ENCODE results near the gene RASAL2.
"Not testable (repeated sequence)": the region's sequence is repeated elsewhere in the genome, so short reads cannot be mapped to it uniquely, and the experiment has no call there.

RASAL2 gene

DNA sequence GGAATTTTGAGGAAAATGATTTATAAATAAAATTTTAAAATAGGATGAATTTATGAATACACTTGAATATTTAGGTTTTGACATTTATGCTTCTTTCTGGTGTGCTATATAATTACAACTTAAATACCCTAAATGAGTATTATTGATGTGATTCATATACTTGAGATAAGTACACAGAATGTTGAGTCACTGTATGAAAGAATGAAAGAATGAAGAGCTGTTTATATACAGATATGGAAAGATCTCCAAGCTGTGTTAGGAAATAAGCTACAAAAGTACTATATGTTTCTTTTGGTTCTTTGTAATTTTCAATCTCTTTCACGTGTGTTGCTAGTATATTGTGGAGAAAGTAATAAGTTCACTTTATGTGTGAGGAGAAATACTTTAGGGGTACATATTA lies 147.2 kb downstream of the RASAL2 start:
- DNase-seq = no peak

- no peak for DNase-seq
These were observed 147.9 kb downstream of the RASAL2 start for GRCh38 chr1:178241837-178242236.

GRCh38 chr1:178243119-178243518 lies 149.2 kb downstream of the RASAL2 start:
- DNase-seq = no peak

GRCh38 chr1:178243890-178244289 lies 150.0 kb downstream of the RASAL2 start:
- no peak for DNase-seq

GRCh38 chr1:178248284-178248683 lies 154.4 kb downstream of the RASAL2 start:
- DNase-seq = not testable (repeated sequence)

DNA sequence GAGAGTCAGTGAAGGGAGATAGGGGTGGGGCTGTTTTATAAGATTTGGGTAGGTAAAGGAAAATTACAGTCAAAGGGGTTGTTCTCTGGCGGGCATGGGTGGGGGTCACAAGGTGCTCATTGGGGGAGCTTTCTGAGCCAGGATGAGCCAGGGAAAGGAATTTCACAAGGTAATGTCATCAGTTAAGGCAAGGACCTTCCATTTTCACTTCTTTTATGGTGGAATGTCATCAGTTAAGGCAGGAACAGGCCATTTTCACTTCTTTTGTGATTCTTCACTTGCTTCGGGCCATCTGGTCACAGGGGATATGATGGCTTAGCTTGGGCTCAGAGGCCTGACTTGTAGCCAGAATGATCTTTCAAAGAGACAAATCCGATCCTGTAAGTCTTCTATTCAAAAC lies 159.7 kb downstream of the RASAL2 start:
- DNase-seq = not testable (repeated sequence)

DNA sequence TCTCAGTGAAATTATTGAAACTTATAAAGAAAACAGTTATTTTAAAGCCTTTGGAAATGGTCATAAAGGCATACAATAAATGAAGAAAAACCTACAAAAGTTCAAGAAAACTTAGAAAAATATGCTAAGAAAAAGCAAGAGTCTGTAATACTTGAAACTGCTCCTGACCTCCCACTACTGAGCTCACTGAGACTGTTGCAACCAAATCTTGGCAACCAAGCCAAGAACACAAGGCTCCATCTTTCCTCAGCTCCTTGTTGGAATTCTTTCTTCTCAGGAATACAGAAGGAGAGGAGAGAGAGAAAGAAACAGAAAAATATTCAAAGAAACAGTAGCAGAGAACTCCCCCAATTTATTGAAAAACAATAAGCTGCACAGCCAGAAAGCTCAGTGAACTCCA lies 160.5 kb downstream of the RASAL2 start:
- DNase-seq = no peak

- no peak for DNase-seq
These were observed 164.6 kb downstream of the RASAL2 start for GRCh38 chr1:178258536-178258935.

- DNase-seq = no peak
These were observed 168.2 kb downstream of the RASAL2 start for GRCh38 chr1:178262120-178262500.

- no peak for DNase-seq
These were observed 169.4 kb downstream of the RASAL2 start for GRCh38 chr1:178263341-178263740.

- DNase-seq = no peak
These were observed 172.2 kb downstream of the RASAL2 start for GRCh38 chr1:178266113-178266512.

- DNase-seq = no peak
These were observed 172.7 kb downstream of the RASAL2 start for GRCh38 chr1:178266619-178267066.

- no peak for DNase-seq
These were observed 173.8 kb downstream of the RASAL2 start for GRCh38 chr1:178267646-178268094.

DNA sequence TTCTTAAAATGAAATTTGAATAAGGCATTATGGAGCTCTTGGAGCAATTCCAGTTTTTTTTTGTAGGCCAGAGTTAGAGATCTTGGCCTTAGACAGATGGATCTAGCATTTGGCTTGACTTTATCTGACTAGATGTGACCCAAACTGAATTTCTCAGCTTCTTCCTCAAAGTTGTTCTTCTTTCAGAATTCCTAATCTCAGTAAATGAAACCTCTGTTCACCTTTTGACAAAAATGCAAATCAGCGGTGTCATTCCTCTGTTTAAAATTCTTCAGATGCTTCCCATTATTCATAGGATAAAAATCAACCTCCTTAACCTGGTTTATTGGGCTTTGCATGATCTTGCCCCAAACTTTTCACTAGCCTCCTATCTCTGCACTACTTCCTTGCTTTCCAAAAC lies 177.6 kb downstream of the RASAL2 start:
- no peak for DNase-seq

DNA sequence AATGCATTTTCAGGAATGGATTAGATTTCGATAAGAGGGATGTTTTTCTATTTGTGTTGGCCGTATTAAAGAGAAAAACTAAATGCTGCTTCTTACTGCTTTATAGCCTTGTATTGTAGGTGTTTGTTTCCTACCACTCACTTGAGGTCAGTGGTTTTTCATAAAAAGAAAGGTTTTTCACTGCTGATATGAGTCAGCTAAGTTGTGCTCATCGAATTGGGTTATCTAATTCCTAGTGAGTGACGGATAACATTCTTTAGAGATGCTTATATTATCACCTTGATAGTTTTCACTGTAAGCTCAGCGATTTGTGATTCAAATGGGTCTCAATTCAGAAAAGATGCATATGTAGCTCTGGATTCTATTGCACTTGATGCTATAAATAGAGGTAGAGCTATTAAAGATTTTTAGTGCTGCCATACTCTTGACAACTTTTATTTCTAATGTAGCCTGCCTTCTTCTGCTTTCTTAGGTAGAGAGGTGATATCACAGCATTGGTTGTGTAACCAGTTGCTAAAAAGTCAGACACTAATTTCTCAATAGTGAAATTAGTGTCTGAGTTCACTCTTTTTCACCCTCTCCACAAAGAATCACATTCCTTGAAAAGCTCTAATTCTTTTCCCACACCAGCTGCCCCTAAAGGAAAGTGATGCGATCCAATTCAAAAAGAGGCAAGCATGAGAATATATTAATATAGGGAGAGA lies 180.0 kb downstream of the RASAL2 start:
- DNase-seq = no peak

GRCh38 chr1:178275049-178275448 lies 181.1 kb downstream of the RASAL2 start:
- DNase-seq = no peak

- no peak for DNase-seq
These were observed 181.6 kb downstream of the RASAL2 start for GRCh38 chr1:178275553-178275952.

DNA sequence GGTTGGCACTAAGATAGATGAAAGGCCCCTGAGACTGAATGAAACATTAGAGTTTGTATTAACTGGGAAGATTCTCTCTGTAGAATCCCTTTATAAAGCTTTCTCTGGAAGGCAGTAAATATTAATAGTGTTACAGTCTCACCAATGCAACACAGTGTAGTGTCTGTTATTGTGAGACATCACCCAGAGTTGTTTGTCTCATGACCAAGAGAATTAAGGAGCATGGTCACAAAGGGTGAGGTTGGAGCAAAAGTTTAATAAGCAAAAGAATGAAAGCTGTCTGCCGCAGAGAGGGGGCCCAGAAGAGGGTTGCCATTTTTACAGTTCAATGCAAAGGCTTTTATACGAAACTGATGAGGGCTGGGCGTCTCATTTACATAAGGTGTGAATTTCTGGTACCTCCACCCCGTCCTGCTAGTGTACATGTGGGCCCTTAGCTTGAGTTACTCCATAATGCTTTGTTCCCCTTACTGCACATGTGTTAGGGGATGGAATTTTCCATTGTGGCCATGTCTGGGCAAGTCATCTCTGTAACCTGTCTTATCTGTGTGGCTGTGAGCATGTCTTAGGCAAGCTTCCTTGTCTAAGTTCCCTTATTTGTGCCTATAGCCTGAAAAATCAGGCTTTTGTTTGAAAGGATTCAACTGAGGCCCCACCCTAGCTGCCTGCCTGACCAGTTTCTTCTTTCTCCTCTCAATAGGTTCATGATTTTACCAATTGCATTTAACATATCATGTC lies 184.1 kb downstream of the RASAL2 start:
- no peak for DNase-seq

DNA sequence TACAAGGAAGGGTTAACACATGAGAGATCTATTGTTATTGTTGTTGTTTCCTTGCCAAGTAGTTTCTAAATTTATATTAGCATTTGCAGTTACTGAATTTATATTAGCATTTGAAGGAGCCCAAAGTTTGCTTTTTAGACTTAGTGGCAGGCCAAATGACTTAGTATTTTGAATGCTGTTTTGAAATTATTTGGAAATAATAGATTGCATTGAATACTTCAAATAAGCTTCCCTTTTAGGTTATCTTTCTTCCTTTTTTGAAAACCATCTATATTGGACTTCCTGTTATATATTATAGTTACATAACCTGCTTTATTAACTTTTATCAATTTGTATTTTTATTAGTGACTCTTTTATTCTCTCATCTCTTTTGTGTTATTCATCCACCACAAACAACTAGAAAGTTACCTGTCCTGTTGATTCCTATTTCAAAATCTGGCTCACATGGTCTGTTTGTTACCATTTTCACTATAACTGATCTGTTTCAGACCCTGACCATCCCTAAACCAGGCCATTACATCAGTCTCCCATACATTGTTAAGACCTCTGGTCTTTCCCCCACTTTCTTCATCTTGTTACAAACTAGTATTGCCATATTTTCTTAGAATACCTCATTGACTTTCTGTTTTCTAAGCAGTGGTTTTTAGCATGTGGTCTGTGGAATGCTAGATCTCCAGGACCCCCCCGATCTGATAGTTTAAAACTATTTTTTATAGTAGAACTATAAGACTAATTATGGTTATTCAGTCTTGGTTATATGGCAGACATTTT lies 185.2 kb downstream of the RASAL2 start:
- DNase-seq = no peak

GRCh38 chr1:178282949-178283367 lies 189.1 kb downstream of the RASAL2 start:
- no peak for DNase-seq

DNA sequence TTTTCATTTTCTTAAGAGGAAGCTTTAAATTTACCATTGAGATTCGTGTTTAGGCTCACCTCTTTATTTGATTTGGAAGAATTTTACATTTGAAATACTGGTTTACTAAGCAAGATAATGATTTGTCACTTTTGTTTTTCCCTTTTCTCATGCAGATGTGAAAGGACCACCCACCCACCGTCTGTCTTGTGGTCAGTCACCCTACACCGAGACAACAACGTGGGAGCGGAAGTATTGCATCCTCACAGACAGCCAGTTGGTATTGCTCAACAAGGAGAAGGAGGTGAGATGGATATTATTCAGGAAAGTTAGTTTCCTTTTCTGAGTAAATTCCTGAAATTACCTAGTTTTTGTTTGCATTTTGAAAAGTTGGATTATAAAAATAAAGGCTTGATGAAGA lies 189.5 kb downstream of the RASAL2 start:
- no peak for DNase-seq

- no peak for DNase-seq
These were observed 190.2 kb downstream of the RASAL2 start for GRCh38 chr1:178284058-178284457.

- no peak for DNase-seq
These were observed 197.3 kb downstream of the RASAL2 start for GRCh38 chr1:178291166-178291565.

DNA sequence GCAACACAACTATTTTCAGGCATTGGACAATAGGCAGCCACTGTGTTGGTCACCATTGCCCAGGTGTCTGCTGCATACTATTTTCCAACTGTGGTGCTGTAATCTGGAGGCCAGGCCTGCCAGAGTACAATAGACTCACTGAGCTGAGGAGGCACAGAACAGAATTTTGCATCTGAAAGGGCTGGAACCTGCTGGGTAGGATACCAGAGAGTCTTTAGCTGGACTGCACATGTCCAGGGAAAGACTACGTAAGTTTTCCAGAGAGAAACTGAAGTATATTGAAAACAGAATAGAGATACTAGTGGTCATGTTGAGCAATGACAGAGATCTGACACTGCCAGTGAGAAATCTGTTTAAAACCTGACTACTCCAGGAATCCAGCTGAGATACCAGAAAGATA lies 200.8 kb downstream of the RASAL2 start:
- no peak for DNase-seq

Data from activated CD8-positive, alpha-beta memory T cell treated with anti-CD3 and anti-CD28 coated beads, Interleukin-2, amount 50 U/mL, for 4 hours (primary cell).